GM19239 (cell line): ENCODE results near the gene CNOT11.
"Not testable (repeated sequence)": the region's sequence is repeated elsewhere in the genome, so short reads cannot be mapped to it uniquely, and the experiment has no call there.

ENCODE experiments used
- DNase-seq: peaks from one replicate; pipeline ENCODE4 v3.0.0; 2011; ENCODE audit warnings: low spot score; ENCODE audit not compliant: insufficient read length
- FAIRE-seq: peaks from 2 replicates; lab custom pipeline; 2011; peaks lifted over from hg19 to GRCh38; lab: Jason Lieb, UNC

CNOT11 gene

GRCh38 chr2:101305492-101306078 is 52.9 kb downstream of the CNOT11 start:
- FAIRE-seq (no peak), DNase-seq (no peak)

GRCh38 chr2:101306410-101306809 is 53.7 kb downstream of the CNOT11 start:
- FAIRE-seq = no peak
- DNase-seq = no peak

GRCh38 chr2:101307503-101307902 is 54.8 kb downstream of the CNOT11 start:
- DNase-seq (no peak), FAIRE-seq (no peak)

- FAIRE-seq = no peak
- no peak for DNase-seq
These were observed 55.3 kb downstream of the CNOT11 start for GRCh38 chr2:101307950-101308431.

GRCh38 chr2:101308432-101309210 is 55.9 kb downstream of the CNOT11 start, which contains the start of gene RNF149:
TSS of gene RNF149 (minus strand) at chr2:101308701. CDS start at chr2:101308588, 113 bp downstream.
- FAIRE-seq (peak; percentile 60), DNase-seq (peak; percentile 79)

GRCh38 chr2:101310090-101310833 is 57.6 kb downstream of the CNOT11 start:
- no peak for FAIRE-seq
- no peak for DNase-seq

GRCh38 chr2:101310834-101311695 is 58.4 kb downstream of the CNOT11 start:
- FAIRE-seq = no peak
- no peak for DNase-seq

- no peak for DNase-seq
- no peak for FAIRE-seq
These were observed 59.0 kb downstream of the CNOT11 start for GRCh38 chr2:101311696-101312017.

- FAIRE-seq, DNase-seq: not testable (repeated sequence)
These were observed 63.9 kb downstream of the CNOT11 start for GRCh38 chr2:101316568-101316967.
